ENCODE data around the gene DDOST.
"Not testable (repeated sequence)": the region's sequence is repeated elsewhere in the genome, so short reads cannot be mapped to it uniquely, and the experiment has no call there.

The DDOST gene

GRCh38 chr1:20689645-20690056 lies 28.5 kb upstream of the DDOST start:
- DNase-seq: no peak

- DNase-seq: peak; percentile 4
Observed at GRCh38 chr1:20686883-20687725, 25.9 kb upstream of the DDOST start.

GRCh38 chr1:20685741-20686140 lies 24.6 kb upstream of the DDOST start:
- DNase-seq: no peak

- DNase-seq: no peak
Observed at GRCh38 chr1:20685099-20685662, 24.0 kb upstream of the DDOST start.

GRCh38 chr1:20684651-20685050 lies 23.5 kb upstream of the DDOST start:
- no peak for DNase-seq

- DNase-seq: no peak
Observed at GRCh38 chr1:20684050-20684620, 23.0 kb upstream of the DDOST start.

- DNase-seq: no peak
Observed at GRCh38 chr1:20683614-20684013, 22.4 kb upstream of the DDOST start.

- no peak for DNase-seq
Observed at GRCh38 chr1:20682571-20683236, 21.5 kb upstream of the DDOST start.

GRCh38 chr1:20681999-20682398 lies 20.8 kb upstream of the DDOST start:
- no peak for DNase-seq

- no peak for DNase-seq
Observed at GRCh38 chr1:20680269-20680668, 19.1 kb upstream of the DDOST start.

GRCh38 chr1:20678599-20678998 lies 17.4 kb upstream of the DDOST start:
- DNase-seq: no peak

- not testable (repeated sequence) for DNase-seq
Observed at GRCh38 chr1:20673626-20674025, 12.5 kb upstream of the DDOST start.

GRCh38 chr1:20672265-20672632 lies 11.1 kb upstream of the DDOST start:
- DNase-seq: no peak

- DNase-seq: no peak
Observed at GRCh38 chr1:20670936-20671335, 9.8 kb upstream of the DDOST start.

- DNase-seq: no peak
Observed at GRCh38 chr1:20668581-20668980, 7.4 kb upstream of the DDOST start.

GRCh38 chr1:20666804-20667203 lies 5.6 kb upstream of the DDOST start:
- no peak for DNase-seq

- no peak for DNase-seq
Observed at GRCh38 chr1:20666146-20666545, 5.0 kb upstream of the DDOST start.

- DNase-seq: no peak
Observed at GRCh38 chr1:20665726-20666125, 4.6 kb upstream of the DDOST start.

GRCh38 chr1:20663969-20664715 lies 3.0 kb upstream of the DDOST start:
- DNase-seq: no peak

- DNase-seq: no peak
Observed at GRCh38 chr1:20663365-20663764, 2.2 kb upstream of the DDOST start.

- no peak for DNase-seq
Observed at GRCh38 chr1:20662110-20662475, 924 bp upstream of the DDOST start.

GRCh38 chr1:20660847-20661206 lies 342 bp downstream of the DDOST start:
- no peak for DNase-seq

GRCh38 chr1:20660363-20660762 lies 806 bp downstream of the DDOST start:
- DNase-seq: no peak
